ENCODE results near the gene AHRR.

The AHRR gene

GRCh38 chr5:368183-369084, 46.9 kb downstream of the AHRR start:
- DNase-seq: peak in 1 of 2 experiments; percentile 50

- peak; percentile 55 to 57 for DNase-seq
Measured at GRCh38 chr5:369151-369868, 47.8 kb downstream of the AHRR start.

- peak in 1 of 2 experiments; percentile 22 for DNase-seq
Measured at GRCh38 chr5:369869-370236, 48.3 kb downstream of the AHRR start.

GRCh38 chr5:370311-370958, 48.9 kb downstream of the AHRR start:
- peak; percentile 20 to 22 for DNase-seq

GRCh38 chr5:370959-371810, 49.7 kb downstream of the AHRR start:
- peak in 1 of 2 experiments; percentile 47 for DNase-seq

- DNase-seq: peak in 1 of 2 experiments; percentile 55
Measured at GRCh38 chr5:371811-372555, 50.5 kb downstream of the AHRR start.

GRCh38 chr5:372556-372995, 51.1 kb downstream of the AHRR start:
- no peak for DNase-seq

- peak; percentile 61 to 63 for DNase-seq
Measured at GRCh38 chr5:372996-373709, 51.6 kb downstream of the AHRR start.

- DNase-seq: peak; percentile 86 to 89
Measured at GRCh38 chr5:373710-374602, 52.4 kb downstream of the AHRR start.

GRCh38 chr5:374631-375335, 53.3 kb downstream of the AHRR start:
- peak; percentile 49 to 55 for DNase-seq

- peak; percentile 25 to 32 for DNase-seq
Measured at GRCh38 chr5:375336-375920, 53.9 kb downstream of the AHRR start.

- DNase-seq: peak; percentile 36 to 37
Measured at GRCh38 chr5:375921-376798, 54.6 kb downstream of the AHRR start.

- peak in 1 of 2 experiments; percentile 26 for DNase-seq
Measured at GRCh38 chr5:376799-377325, 55.3 kb downstream of the AHRR start.

- DNase-seq: peak; percentile 29 to 33
Measured at GRCh38 chr5:377326-377981, 55.9 kb downstream of the AHRR start.

GRCh38 chr5:378301-378891, 56.9 kb downstream of the AHRR start:
- peak; percentile 59 to 72 for DNase-seq

- DNase-seq: peak; percentile 40 to 46
Measured at GRCh38 chr5:378976-379742, 57.6 kb downstream of the AHRR start.
